Liver (tissue), 3 donors: ENCODE data around the gene CPSF4L.

ENCODE experiments used
- ATF3 ChIP-seq: IDR thresholded peaks from 2 replicates; pipeline ENCODE4 v1.6.1; 2016; ENCODE audit warnings: antibody characterized with exemption
- CTCF ChIP-seq: fragments of 150-350 bp; IDR thresholded peaks from 2 replicates; pipeline ENCODE4 v1.5.1; 2017; ENCODE audit warnings: improper control_type of control experiment, low read depth, low read length; ENCODE audit not compliant: missing input control
- EGR1 ChIP-seq, 2 donors: IDR thresholded peaks; 2 replicates each; pipeline ENCODE4 v1.6.1; 2016 to 2018; ENCODE audit warnings: antibody characterized with exemption in 2 of 2, low read depth in 2 of 2
- REST ChIP-seq: IDR thresholded peaks from 2 replicates; pipeline ENCODE4 v1.6.1; 2016; ENCODE audit warnings: antibody characterized with exemption, mild to moderate bottlenecking
- RXRA ChIP-seq, 2 donors: IDR thresholded peaks; 2 replicates each; pipeline ENCODE4 v1.6.1; 2017 to 2018; ENCODE audit warnings: antibody characterized with exemption in 2 of 2, mild to moderate bottlenecking in 1 of 2
- SP1 ChIP-seq: IDR thresholded peaks from 2 replicates; pipeline ENCODE4 v1.6.1; 2018; ENCODE audit warnings: antibody characterized with exemption, mild to moderate bottlenecking
- TAF1 ChIP-seq: conservative IDR thresholded peaks from 2 replicates; pipeline ENCODE4 v1.6.1; 2016; ENCODE audit warnings: antibody characterized with exemption, mild to moderate bottlenecking
- YY1 ChIP-seq: IDR thresholded peaks from 2 replicates; pipeline ENCODE4 v1.6.1; 2016; ENCODE audit warnings: antibody characterized with exemption, mild to moderate bottlenecking
- ZBTB33 ChIP-seq: IDR thresholded peaks from 2 replicates; pipeline ENCODE4 v1.6.1; 2016; ENCODE audit warnings: antibody characterized with exemption
- donor health status: healthy.
- donor health status: healthy.

- no peak for TF ChIP-seq CTCF
- no peak for TF ChIP-seq SP1
- no peak for TF ChIP-seq TAF1
- TF ChIP-seq REST, result no peak
- no peak for TF ChIP-seq ZBTB33
- no peak for TF ChIP-seq EGR1 (IDR thresholded peaks at IDR 0.05; ENCODE audit: low read depth in 2 of 2)
- TF ChIP-seq YY1, result no peak
- TF ChIP-seq RXRA (IDR thresholded peaks at IDR 0.05), result no peak
- TF ChIP-seq ATF3, result no peak
Measured at GRCh38 chr17:73257516-73257915, 4.2 kb downstream of the CPSF4L start.
